ENCODE data around the gene OR52E5. TPM values are rescaled to one million over a fixed set of nuclear protein-coding genes. Genes with fewer than 3 reads are reported as not detected.

OR52E5 gene
- total RNA-seq, 1 experiment from 2014 or later = not detected

DNA sequence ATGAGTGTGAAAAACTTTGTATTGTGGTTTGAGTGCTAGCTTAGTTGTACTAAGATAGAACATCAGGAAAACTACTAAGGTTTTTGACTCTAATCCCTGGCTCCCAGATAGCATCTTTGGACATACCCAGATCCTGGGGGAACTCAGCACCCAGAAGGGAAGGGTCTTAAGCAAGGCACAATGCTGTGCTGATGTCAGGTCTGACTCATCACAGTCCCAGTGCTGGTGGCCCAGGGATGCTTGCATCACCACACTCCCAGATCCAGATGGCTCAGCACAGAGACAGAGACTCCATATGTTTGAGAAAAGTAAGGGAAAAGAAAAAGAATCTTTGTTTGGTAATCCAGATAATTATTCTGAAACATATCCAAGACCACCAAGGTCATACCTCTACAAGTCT lies 30.8 kb downstream of the OR52E5 start:
- no peak for DNase-seq (ENCODE audit: low read depth, low spot score)
- Histone ChIP-seq H3K27me3 (ENCODE audit: control insufficient read depth, insufficient read depth, low read length) (no peaks in the 10 kb centered on the region), H3K9me3 (ENCODE audit: control insufficient read depth, insufficient read depth, low read depth, low read length) (no peaks in the 10 kb centered on the region), H3K4me3 (ENCODE audit: low read depth in 2 of 2, low read length in 2 of 2) (no peak overlapping the region), H3K4me1 (ENCODE audit: control insufficient read depth, insufficient read depth, low read length) (no peaks in the 10 kb centered on the region), H3K36me3 (ENCODE audit: control insufficient read depth, insufficient read depth, low read length) (no peaks in the 10 kb centered on the region), H3K27ac (ENCODE audit: low read length) (no peak overlapping the region)
- no TSS peak for BruUV-seq (replicated peaks)
- ATAC-seq = no peak
- intact Hi-C loops (cut with micrococcal nuclease; ENCODE audit: unreplicated experiment) (no loop called here), in situ Hi-C loops (cut with HindIII; ENCODE audit: low pct_unique_long_range_greater_than_20kb, low sequenced_read_pairs) (no loop called here)
- TF ChIP-seq, protein P1, sequence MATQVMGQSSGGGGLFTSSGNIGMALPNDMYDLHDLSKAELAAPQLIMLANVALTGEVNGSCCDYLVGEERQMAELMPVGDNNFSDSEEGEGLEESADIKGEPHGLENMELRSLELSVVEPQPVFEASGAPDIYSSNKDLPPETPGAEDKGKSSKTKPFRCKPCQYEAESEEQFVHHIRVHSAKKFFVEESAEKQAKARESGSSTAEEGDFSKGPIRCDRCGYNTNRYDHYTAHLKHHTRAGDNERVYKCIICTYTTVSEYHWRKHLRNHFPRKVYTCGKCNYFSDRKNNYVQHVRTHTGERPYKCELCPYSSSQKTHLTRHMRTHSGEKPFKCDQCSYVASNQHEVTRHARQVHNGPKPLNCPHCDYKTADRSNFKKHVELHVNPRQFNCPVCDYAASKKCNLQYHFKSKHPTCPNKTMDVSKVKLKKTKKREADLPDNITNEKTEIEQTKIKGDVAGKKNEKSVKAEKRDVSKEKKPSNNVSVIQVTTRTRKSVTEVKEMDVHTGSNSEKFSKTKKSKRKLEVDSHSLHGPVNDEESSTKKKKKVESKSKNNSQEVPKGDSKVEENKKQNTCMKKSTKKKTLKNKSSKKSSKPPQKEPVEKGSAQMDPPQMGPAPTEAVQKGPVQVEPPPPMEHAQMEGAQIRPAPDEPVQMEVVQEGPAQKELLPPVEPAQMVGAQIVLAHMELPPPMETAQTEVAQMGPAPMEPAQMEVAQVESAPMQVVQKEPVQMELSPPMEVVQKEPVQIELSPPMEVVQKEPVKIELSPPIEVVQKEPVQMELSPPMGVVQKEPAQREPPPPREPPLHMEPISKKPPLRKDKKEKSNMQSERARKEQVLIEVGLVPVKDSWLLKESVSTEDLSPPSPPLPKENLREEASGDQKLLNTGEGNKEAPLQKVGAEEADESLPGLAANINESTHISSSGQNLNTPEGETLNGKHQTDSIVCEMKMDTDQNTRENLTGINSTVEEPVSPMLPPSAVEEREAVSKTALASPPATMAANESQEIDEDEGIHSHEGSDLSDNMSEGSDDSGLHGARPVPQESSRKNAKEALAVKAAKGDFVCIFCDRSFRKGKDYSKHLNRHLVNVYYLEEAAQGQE (IDR thresholded peaks at IDR 0.05; ENCODE audit: insufficient read depth in 1 of 2, low read depth in 2 of 2, low read length in 1 of 2) = no peak
- TF ChIP-seq TCF7L2 (IDR thresholded peaks at IDR 0.05; ENCODE audit: low read depth, low read length) = no peak
- TF ChIP-seq POLR2AphosphoS5 (IDR thresholded peaks at IDR 0.05; ENCODE audit: low read depth, low read length) = no peak
- CTCF ChIA-PET = no interaction called here
- POLR2A ChIA-PET = no interaction called here

DNA sequence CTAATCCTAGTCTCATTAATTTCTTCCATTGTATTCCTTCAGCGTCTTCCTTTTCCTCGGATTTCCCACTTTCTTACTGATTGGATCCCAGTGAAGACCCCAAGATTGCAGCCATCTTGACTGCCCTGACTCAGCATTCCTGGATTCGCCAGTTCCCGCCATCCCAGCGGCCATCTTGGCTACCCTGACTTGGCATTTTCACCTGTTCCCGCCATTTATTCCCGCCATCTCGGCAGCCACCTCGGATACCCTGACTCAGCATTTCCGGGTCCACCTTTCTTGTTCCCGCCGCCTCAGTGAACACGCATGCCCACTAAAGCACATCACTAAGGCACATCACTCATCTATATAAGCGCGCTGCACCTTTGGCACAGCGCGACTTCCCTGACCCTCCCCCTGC lies 35.3 kb downstream of the OR52E5 start:
- no TSS peak for BruUV-seq (replicated peaks)
- CTCF ChIA-PET = no interaction called here
- no peaks in the 10 kb centered on the region for H3K9me3 ChIP-seq (ENCODE audit: control insufficient read depth, insufficient read depth, low read depth, low read length)

More for the DNA sequence above, 35.3 kb downstream of the OR52E5 start:
- Histone ChIP-seq H3K4me3 (ENCODE audit: low read depth in 2 of 2, low read length in 2 of 2) (no peak overlapping the region), H3K27me3 (ENCODE audit: control insufficient read depth, insufficient read depth, low read length) (no peaks in the 10 kb centered on the region), H3K27ac (ENCODE audit: low read length) (no peak overlapping the region), H3K4me1 (ENCODE audit: control insufficient read depth, insufficient read depth, low read length) (no peaks in the 10 kb centered on the region), H3K36me3 (ENCODE audit: control insufficient read depth, insufficient read depth, low read length) (no peaks in the 10 kb centered on the region)
- ATAC-seq (no peak), DNase-seq (ENCODE audit: low read depth, low spot score) (no peak)
- intact Hi-C loops (cut with micrococcal nuclease; ENCODE audit: unreplicated experiment) (no loop called here), in situ Hi-C loops (cut with HindIII; ENCODE audit: low pct_unique_long_range_greater_than_20kb, low sequenced_read_pairs) (no loop called here)
- TF ChIP-seq TCF7L2 (IDR thresholded peaks at IDR 0.05; ENCODE audit: low read depth, low read length) (no peak), SIN3A (IDR thresholded peaks at IDR 0.05; ENCODE audit: borderline replicate concordance, insufficient read depth, low read depth, low read length) (no peak)
- TF ChIP-seq, protein P1 (IDR thresholded peaks at IDR 0.05; ENCODE audit: insufficient read depth in 1 of 2, low read depth in 2 of 2, low read length in 1 of 2) = no peak
- POLR2A ChIA-PET = no interaction called here

Measured in Panc1 (cell line).